HG03175 (cell line): Measurements from ENCODE around the gene SORBS1.

Experiments
- ATAC-seq: cut with Tn5 transposase; IDR thresholded peaks from one replicate; pipeline ENCODE4 v1.9.1; 2021; ENCODE audit warnings: mild to moderate bottlenecking, moderate library complexity; ENCODE audit not compliant: unreplicated experiment

Gene SORBS1

DNA sequence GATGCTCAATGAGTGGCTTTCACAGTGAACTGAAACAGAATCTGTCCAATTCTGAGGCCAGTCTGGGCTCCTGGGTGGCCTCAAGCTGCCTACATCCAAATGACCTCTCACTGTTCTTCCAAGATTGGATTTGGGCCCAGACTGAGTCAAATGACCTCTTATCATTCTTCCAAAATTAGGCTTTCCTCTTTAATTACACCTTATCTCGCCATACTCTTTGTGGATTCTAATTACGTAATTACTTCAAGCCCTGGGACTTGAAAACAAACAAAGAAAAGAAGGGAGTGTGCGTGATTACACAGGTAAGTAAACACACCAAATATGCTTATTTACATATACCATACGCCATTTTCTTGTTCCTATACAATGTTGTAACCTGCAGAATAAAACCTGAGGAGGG lies 18.8 kb downstream of the SORBS1 start:
- no peak for ATAC-seq

DNA sequence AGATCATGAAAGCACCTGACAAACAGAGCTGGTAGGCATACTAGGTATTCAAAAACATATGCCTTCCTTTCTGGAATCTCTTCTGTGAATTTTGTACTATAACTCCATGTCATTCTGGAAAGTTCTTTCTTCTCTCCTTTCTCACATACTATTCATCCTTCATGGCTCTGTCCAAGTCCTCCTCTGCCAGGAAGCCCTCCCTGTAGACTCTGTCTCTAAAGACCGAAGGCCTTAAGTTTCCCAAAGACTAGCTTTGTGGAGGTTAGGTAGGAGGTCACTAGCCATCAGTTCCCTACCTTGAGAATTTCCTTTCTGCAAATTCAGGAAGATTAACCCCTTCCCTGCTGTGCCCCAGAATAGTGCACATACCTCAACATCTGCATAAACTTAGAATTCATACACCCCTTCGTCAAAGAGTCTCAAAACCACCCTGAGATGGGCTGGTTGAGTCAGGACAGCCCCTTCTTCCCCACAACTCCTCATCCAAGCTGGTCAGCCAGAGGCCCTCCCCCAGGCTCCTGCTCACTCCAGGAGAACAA lies 20.6 kb downstream of the SORBS1 start:
- no peak for ATAC-seq

- no peak for ATAC-seq
Observed at GRCh38 chr10:95539560-95540284, 21.4 kb downstream of the SORBS1 start.

- ATAC-seq, result no peak
Observed at GRCh38 chr10:95538412-95538811, 22.8 kb downstream of the SORBS1 start.

GRCh38 chr10:95537542-95537927 lies 23.6 kb downstream of the SORBS1 start:
- ATAC-seq, result no peak

DNA sequence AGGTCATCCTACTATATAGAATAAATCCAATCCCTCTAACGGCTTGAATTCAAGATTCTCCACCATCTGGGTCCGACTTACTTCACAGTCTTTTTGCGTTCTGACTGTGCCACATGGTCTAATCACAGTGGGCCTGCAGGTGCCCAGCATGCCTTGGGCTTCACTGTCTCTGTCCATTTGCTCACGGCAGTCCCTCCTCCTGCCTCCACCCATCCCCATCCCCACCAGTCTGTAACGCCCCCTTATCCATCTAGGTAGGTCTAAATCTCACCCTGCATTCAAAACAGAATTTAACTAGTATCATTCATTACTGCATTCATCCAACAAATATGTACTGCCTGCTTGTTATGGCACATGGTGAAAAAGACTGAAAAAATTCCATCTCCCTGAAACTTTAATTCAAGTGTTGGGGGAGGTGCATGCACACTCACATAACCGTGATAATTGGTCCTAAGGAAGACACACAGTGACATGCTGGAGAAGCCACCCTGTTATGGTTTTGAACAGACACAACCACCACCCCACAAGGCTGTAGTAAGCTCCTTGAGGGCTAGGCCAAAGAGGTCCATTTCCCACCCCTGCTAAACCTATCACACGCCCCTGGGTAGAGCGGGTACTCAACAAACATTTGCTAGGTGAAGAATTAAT lies 24.2 kb downstream of the SORBS1 start:
- ATAC-seq, result no peak

GRCh38 chr10:95536017-95536416 lies 25.2 kb downstream of the SORBS1 start:
- ATAC-seq, result no peak

DNA sequence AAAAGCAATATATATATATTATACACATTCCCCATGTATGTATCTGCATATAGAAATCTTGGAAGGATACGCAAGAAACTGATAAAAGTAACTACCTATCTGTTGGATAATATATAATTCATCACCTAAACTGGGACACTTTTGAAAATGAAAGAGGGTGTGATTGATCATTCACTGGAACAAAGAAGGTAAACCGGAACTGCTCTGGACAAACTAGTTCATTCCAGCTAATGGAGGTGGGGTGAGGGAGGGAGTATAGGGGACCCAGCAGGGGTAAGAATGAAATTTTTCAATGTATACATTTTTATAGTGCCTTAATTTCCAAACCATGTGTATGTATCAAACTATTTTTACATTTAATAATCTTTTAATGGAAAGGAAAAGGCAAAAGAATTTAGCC lies 25.6 kb downstream of the SORBS1 start:
- ATAC-seq, result no peak

DNA sequence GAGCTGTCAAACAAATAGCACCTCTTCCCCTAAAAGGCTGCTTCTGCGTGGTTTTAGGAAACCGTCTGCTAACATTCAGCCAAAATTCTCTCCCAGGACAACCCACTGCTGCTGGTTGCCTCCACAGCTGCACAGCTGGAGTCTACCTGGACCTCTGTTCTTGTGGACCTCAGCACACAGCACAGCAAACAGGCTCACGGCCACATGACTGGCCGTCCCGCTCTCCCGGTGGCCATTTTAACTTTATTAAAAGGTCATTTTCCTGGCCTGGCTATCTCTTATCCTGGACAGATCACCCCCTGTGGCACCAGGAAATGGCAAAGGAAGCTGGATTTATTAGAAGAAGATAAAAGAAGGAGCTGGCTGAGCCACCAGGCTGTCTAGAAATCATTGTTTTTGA lies 27.6 kb downstream of the SORBS1 start:
- no peak for ATAC-seq

DNA sequence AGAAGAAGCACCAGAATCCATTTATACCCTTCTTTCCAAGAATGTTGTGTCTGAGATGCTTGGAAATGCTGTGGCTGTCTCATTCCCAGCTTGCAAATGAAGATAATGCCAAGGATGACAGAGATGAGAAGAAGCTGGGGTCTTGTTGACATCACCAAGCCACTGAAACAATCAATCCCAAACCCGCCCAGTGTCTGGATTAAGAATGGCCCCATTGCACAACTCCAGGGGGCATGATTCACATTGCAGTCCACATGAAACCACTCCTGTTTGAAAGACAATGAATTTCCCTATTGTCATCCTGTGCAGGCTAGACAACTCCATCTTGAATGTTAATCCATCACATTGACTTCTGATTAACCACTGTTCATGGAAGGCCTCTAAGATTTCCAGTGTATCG lies 28.6 kb downstream of the SORBS1 start:
- no peak for ATAC-seq

DNA sequence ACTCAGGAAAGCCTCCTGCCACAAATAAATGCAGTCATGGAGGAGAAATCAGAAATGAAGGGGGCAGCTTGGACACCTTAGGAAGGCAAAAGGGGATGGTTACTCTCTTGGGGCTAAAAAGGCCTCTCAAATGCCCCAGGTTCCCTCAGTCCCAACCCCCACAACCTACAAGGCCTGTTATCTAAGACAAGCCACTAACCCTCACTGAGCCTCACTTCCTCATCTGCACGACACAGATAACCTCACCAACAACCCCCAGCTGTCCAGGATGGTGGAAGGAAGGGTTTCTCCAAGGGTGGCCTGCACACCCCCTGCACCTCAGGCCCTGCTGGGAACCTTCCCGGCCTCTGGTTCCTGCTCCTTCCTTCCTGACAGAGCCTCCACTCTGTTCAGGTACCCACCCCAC lies 29.2 kb downstream of the SORBS1 start:
- no peak for ATAC-seq

DNA sequence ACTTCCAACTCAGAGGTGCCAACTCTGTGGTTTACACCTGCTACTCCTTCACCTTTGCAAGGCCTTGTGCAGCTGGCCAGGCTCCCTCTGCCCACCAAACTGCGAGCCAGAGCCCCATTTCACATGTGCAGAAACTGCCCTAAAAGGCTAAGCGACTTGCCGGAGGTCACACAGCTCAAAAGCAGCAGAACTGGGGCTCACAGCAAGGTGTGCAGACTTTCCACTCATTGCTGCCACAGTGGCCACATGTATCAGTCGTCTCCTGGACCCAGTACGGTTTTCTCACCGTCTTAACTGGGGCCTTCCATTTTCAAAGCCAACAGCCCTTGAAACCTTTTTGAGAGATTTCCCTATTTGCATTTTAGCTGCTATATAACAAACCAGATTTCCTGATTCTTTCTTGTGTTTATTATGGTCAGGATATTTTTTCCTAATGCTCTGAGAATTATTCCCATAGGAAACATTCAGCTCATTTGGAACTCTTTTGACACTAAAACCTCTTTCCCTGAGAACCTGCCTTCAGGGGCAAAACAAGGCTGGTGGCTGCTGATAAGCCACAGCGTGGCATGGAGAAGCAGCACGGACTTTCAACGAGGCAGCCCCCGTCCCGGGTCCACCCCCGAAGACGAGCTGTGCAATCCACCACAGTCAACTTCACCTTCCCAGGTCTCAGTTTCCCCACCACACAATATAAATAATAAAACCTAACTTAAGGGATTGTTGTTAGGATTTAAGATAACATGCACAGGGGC lies 29.9 kb downstream of the SORBS1 start:
- ATAC-seq, result no peak

DNA sequence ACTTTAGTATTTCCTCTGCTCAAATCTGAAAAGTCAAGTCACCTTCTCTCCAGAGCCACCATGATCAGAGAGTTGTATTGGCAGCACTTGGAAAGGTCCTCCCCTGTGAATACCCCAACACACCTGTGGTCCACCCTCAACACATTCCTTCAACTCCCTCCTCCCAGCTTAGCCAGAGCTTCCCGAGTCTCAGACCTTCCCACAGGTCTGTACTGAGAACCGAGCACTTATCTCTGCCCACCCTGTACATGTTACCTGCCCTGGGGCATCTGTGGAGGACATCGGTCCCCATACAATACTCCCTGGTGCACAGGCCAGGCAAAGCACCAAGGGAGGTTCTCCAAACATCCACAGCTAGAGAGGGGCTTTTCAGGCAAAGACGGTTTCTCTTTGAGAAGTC lies 30.6 kb downstream of the SORBS1 start:
- no peak for ATAC-seq

GRCh38 chr10:95530029-95530428 lies 31.1 kb downstream of the SORBS1 start:
- no peak for ATAC-seq

DNA sequence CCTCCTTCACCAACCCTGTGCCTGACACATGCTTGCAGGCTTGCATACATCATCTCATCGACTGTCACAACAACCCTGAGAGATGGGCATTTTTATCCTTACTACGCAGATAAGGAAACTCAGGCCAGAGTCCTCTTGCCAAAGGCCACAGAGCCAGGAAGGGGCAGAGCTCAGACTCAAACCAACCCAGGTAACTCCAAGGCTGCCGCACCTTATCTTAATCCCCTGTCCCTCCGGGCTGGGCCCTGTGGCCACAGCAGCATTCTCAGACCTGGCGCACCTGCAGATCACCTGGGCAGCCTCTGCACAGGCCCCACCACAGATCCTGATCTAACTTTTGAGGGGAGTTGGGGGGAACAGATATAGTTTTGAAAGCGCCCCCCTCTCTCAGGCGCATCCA lies 35.1 kb downstream of the SORBS1 start:
- no peak for ATAC-seq

DNA sequence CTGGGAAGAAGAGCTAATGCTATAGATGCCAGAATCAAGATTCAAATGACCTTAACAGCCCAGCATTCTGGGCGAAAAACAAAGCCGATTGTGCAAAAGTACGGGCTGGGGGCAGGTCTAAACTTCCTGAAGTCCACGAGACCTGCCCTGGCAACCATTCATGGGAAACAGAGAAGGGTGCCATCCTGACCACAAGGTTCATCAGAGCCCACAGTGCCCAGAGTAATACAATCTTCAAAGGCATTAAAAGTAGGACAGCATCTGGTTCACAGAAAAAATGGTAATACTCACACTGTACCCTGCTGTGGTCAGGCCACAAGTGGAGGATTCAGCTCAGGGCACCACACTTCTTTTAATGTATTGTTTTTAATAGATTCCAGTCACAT lies 36.1 kb downstream of the SORBS1 start:
- ATAC-seq, result no peak

GRCh38 chr10:95524358-95525032 lies 36.7 kb downstream of the SORBS1 start:
- ATAC-seq, result no peak

GRCh38 chr10:95522117-95522516 lies 39.1 kb downstream of the SORBS1 start:
- ATAC-seq, result no peak

- ATAC-seq, result no peak
Observed at GRCh38 chr10:95520617-95521016, 40.6 kb downstream of the SORBS1 start.

DNA sequence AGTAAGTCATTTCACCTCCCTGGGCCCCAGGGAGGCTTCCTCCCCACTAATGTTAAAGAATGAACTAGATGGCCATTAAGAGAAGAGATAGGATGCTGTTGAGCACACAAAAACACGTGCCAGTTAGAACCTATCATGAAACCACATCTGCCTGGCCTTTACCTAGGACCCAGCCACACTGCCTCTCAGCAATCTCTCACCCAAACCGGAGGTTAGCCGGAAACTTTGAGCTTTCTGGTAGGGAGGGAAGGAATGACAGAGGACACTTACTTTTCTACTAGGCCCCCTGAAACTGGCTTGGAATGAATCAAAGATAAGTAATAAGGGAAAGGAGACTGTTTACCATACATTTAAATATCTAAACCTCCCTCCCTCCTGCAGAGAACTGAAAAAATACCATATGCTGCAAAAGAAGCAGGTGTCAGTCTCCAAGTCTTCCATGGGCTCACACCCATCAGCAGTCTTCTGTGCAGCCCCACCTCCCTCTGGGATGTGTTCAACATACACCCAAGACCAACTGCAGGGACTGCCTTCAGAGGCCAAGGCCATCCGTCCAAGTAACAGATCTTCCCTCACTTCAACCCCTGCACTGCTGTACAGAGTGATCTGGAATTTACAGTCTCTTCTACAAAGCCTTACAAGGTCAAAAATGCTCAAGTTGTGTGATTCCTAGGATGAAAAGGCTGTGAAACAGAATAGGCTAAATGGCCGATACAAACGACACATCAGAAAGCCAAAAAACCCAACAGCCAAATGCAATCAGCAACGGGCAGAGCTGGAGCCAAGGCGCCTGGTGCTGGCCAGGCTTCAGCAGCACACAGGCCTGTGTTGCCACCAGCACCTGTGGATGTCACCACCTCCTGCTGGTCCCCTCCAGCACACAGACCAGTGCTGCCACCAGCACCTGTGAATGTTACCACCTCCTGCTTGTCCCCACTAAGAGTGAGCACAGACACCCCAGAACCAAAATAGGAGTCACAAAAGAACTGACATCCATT lies 42.4 kb downstream of the SORBS1 start:
- ATAC-seq, result no peak
